Measurements from ENCODE around the gene PTCD3. TPM values are rescaled to one million over a fixed set of nuclear protein-coding genes. Genes with fewer than 3 reads are reported as not detected.

The PTCD3 gene
- total RNA-seq, 1 experiment from 2014 or later: 94.7 TPM

DNA sequence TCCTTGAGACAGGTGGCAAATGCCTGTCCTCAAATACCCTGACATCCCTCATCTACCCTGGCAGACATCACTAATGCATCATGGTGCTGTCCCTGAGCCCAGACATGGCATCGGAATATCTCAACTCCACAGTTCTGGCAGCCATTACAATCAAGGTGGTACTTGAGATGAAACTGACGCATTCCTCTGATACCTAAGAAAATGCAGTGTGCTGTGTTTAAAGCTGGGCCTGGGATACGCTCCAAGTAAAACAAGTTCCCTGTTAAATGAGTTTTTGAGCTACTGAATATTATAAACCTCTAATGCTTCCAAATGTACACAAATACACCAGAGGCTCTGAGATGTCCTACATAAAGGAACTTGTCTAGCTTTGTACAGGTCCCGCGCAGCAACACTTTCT is 30.1 kb upstream of the PTCD3 start:
- ATAC-seq (no peak), DNase-seq (no peak)
- Histone ChIP-seq H3K27me3 (ENCODE audit: low read length) (no peaks in the 10 kb centered on the region), H3K4me2 (ENCODE audit: low read length) (no peak overlapping the region), H3K9me2 (replicated peaks; ENCODE audit: low read length) (no peaks in the 10 kb centered on the region), H3K36me3 (ENCODE audit: low read depth, low read length) (peaks cover 77% of the 10 kb centered on the region), H3F3A (ENCODE audit: low read length, unreplicated experiment) (no peaks in the 10 kb centered on the region), H3K27ac (ENCODE audit: low read length) (no peak overlapping the region), H3K79me2 (ENCODE audit: low read length) (no peaks in the 10 kb centered on the region), H3K9ac (ENCODE audit: low read length) (no peak overlapping the region), H2AFZ (ENCODE audit: low read length) (no peak overlapping the region), H3K4me1 (ENCODE audit: insufficient read depth, low read length) (no peaks in the 10 kb centered on the region), H3K4me3 (ENCODE audit: low read length) (no peak overlapping the region), H3K9me3 (ENCODE audit: low read length) (no peaks in the 10 kb centered on the region), H4K20me1 (ENCODE audit: low read length) (no peaks in the 10 kb centered on the region)
- POLR2A ChIA-PET (ENCODE audit: unreplicated experiment): no interaction called here
- TF ChIP-seq EZH2phosphoT487 (IDR thresholded peaks at IDR 0.05; ENCODE audit: borderline replicate concordance, low read length): no peak
- CTCF ChIA-PET: no interaction called here
- no TSS peak for BruUV-seq (replicated peaks)
- intact Hi-C loops (cut with micrococcal nuclease): no loop called here

DNA sequence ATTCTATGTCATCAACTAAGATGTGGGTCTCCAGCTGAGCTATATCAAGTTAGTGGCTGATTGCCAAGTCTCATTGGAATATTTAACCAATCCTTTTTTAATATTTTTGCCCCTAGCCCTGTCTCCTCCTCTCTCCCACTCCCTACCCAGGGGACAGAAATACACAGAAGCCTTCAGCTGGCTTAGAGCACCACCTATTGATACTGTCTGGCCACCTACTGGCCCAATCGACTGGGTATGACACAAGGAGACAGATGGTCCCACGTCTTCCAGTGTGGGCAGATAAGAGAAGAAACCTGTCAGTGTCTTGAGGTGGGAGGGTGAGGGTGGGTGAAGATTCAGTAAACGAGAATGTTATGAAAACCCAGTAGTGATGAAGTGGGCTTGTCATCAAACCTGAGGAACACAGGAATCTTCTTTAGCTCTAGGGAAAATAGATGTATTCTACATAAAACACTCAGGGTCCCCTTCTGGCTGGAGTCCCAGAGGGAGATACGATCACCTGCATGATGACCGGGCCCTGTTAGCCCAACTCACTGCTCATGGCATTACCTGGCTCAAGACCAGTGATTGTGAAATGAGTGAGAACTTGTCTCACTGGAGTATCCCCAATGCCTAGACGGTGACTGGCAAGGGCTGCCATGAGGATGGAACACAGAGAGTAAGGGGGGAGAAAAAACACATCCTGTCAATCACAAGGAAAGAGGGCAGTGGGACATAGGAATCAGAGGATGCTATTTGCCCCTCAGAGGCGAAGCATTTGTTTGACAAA is 27.1 kb upstream of the PTCD3 start:
- Histone ChIP-seq H3F3A (ENCODE audit: low read length, unreplicated experiment) (no peaks in the 10 kb centered on the region), H3K27ac (ENCODE audit: low read length) (no peak overlapping the region), H3K36me3 (ENCODE audit: low read depth, low read length) (peaks cover 52% of the 10 kb centered on the region), H2AFZ (ENCODE audit: low read length) (no peak overlapping the region), H3K9ac (ENCODE audit: low read length) (no peak overlapping the region), H3K27me3 (ENCODE audit: low read length) (no peaks in the 10 kb centered on the region), H4K20me1 (ENCODE audit: low read length) (no peaks in the 10 kb centered on the region), H3K79me2 (ENCODE audit: low read length) (no peaks in the 10 kb centered on the region), H3K4me2 (ENCODE audit: low read length) (no peak overlapping the region), H3K9me2 (replicated peaks; ENCODE audit: low read length) (no peaks in the 10 kb centered on the region), H3K9me3 (ENCODE audit: low read length) (no peaks in the 10 kb centered on the region), H3K4me1 (ENCODE audit: insufficient read depth, low read length) (no peaks in the 10 kb centered on the region), H3K4me3 (ENCODE audit: low read length) (no peak overlapping the region)
- TF ChIP-seq EZH2 (IDR thresholded peaks at IDR 0.05; ENCODE audit: low read length, unreplicated experiment): no peak
- TF ChIP-seq, protein P1, sequence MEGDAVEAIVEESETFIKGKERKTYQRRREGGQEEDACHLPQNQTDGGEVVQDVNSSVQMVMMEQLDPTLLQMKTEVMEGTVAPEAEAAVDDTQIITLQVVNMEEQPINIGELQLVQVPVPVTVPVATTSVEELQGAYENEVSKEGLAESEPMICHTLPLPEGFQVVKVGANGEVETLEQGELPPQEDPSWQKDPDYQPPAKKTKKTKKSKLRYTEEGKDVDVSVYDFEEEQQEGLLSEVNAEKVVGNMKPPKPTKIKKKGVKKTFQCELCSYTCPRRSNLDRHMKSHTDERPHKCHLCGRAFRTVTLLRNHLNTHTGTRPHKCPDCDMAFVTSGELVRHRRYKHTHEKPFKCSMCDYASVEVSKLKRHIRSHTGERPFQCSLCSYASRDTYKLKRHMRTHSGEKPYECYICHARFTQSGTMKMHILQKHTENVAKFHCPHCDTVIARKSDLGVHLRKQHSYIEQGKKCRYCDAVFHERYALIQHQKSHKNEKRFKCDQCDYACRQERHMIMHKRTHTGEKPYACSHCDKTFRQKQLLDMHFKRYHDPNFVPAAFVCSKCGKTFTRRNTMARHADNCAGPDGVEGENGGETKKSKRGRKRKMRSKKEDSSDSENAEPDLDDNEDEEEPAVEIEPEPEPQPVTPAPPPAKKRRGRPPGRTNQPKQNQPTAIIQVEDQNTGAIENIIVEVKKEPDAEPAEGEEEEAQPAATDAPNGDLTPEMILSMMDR (conservative IDR thresholded peaks at IDR 0.05; ENCODE audit: low read depth, low read length): peak; percentile 58
- TF ChIP-seq EZH2phosphoT487 (IDR thresholded peaks at IDR 0.05; ENCODE audit: borderline replicate concordance, low read length): no peak
- CTCF ChIA-PET: interaction anchor here (0.7 to 1.2 kb wide), 2 partner anchors 67 to 251 kb away, joined by 3 to 5 read pairs; no protein-coding TSS in a partner anchor
- no TSS peak for BruUV-seq (replicated peaks)
- POLR2A ChIA-PET (ENCODE audit: unreplicated experiment): no interaction called here
- intact Hi-C loops (cut with micrococcal nuclease): no loop called here
- DNase-seq (peak; percentile 31), ATAC-seq (peak; percentile 61; the same call in 1 of the 2 replicates)

DNA sequence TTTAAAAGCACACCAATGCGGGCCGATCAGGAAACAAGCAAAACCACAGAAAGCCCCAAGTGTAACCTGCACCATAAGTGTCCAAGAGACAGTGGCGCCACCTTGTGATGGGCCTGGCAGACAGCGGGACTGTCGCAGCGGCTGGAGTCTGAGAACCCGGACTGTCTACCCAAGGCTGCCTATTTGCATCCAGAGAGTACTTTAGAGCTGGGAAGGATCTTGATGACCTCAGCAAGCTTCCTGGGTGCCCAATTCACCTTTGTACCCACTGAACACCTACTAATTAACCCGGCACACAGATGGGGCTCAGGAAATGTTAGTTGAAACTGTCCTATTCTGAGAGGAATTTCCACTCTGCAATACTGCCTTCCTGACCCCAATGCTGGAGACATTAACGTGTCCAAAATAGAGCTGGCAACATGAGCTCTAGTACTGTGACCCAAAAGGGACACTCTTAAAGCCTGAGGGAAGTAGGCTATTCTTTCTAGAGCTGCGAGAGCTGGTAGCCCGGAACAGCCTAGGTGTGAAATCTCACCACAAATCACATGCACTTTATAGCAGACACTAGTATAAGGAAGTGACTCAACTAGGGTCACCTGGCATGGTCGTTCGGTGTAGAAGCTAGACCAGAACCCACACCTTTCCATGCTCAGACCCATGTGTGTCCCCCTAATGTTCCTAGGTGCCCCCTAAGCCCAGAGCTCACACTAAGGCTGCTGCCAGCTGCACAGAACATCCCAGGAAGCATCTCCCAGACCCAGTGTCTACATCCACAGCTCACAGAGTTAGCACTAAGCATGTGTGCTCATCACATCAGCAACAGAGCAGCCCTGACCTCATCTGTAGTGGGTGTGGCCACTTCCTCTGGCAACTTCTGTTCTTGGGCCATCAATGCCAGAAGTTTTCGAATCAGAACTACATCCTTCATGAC is 25.8 kb upstream of the PTCD3 start:
- Histone ChIP-seq H3K79me2 (ENCODE audit: low read length) (no peaks in the 10 kb centered on the region), H3F3A (ENCODE audit: low read length, unreplicated experiment) (no peaks in the 10 kb centered on the region), H3K27ac (ENCODE audit: low read length) (no peak overlapping the region), H3K4me1 (ENCODE audit: insufficient read depth, low read length) (no peaks in the 10 kb centered on the region), H3K27me3 (ENCODE audit: low read length) (no peaks in the 10 kb centered on the region), H3K9me3 (ENCODE audit: low read length) (no peaks in the 10 kb centered on the region), H3K4me2 (ENCODE audit: low read length) (no peak overlapping the region), H3K36me3 (ENCODE audit: low read depth, low read length) (peaks cover 40% of the 10 kb centered on the region), H2AFZ (ENCODE audit: low read length) (no peak overlapping the region), H3K9me2 (replicated peaks; ENCODE audit: low read length) (no peaks in the 10 kb centered on the region), H3K4me3 (ENCODE audit: low read length) (no peak overlapping the region), H3K9ac (ENCODE audit: low read length) (no peak overlapping the region), H4K20me1 (ENCODE audit: low read length) (no peaks in the 10 kb centered on the region)
- TF ChIP-seq, protein P1 (conservative IDR thresholded peaks at IDR 0.05; ENCODE audit: low read depth, low read length): peak; percentile 82
- TF ChIP-seq EZH2 (IDR thresholded peaks at IDR 0.05; ENCODE audit: low read length, unreplicated experiment): no peak
- ATAC-seq: peak; percentile 89
- ChIA-PET CTCF (interaction anchor here (0.5 to 1.1 kb wide), 2 partner anchors 253 to 334 kb away, joined by 3 to 13 read pairs; no protein-coding TSS in a partner anchor), POLR2A (ENCODE audit: unreplicated experiment) (no interaction called here)
- DNase-seq: peak; percentile 52
- intact Hi-C loops (cut with micrococcal nuclease): loop anchor here (1.0 to 5.0 kb wide), 3 partner anchors 193 to 353 kb away; partner anchors contain the start of gene ST3GAL5
- BruUV-seq (replicated peaks): no TSS peak
